ENCODE measurements around the gene RAC2.

The RAC2 gene

DNA sequence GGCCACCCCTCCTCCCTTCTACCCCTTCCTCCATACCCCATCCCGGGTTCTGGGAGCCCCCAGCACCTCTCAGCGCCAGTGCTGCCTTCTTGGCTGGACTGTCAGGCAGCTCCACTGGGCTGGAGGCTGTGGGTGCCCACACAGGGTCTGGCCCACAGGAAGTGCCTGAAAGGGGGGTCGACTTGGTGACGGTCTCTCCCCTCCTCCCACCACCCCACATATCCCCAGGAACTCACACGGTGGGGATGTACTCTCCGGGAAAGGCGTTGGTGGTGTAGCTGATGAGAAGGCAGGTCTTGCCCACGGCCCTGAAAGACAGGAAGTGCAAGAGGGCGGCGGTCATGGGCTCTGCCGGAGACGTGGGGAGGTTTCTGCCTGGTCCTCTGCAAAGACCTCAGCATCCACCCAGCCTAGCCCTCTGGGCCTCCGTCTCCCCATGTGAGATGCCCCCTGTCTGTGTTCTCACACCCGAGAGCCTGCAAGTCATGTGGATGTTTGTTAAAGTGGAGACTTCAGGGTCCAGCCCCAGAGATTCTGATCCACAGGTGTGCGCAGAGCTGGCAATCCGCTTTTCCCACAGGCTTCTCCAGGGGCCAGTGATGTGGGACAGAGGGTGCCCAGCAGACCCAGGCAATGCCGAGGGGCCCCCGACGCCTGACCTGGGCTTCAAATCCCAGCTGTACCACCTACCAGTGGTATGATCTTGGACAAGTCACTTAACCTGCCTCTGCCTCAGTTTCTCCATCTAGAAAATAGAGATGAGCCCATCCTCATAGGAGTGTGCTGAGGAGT lies 2.5 kb downstream of the RAC2 start:
- Histone ChIP-seq H2AFZ (ENCODE audit: low read length) (no peak overlapping the region), H3F3A (ENCODE audit: insufficient read depth, low read length) (0 out of 2 replicates have a peak, but pooled peaks cover 3% of the 10 kb centered on the region), H3K36me3 (ENCODE audit: insufficient read depth, low read length) (peaks cover 50% of the 10 kb centered on the region), H3K9me2 (ENCODE audit: low read depth, low read length) (no peaks in the 10 kb centered on the region), H3K9ac (ENCODE audit: low read length) (peak overlapping the region; percentile 91), H3K4me3 (ENCODE audit: low read depth, low read length, poor library complexity, severe bottlenecking) (peak overlapping the region; percentile 91), H3K27me3 (ENCODE audit: insufficient read depth, low read length) (no peaks in the 10 kb centered on the region), H3K79me2 (ENCODE audit: insufficient read depth, low read length) (peaks cover 8% of the 10 kb centered on the region; the same call in 1 of the 2 replicates), H3K4me2 (ENCODE audit: low read length) (peak overlapping the region; percentile 80), H4K20me1 (ENCODE audit: insufficient read depth, low read length) (no peaks in the 10 kb centered on the region), H3K27ac (ENCODE audit: low read depth, low read length, poor library complexity, severe bottlenecking) (peak overlapping the region; percentile 97), H3K9me3 (ENCODE audit: low read length) (no peaks in the 10 kb centered on the region), H3K4me1 (ENCODE audit: insufficient read depth, low read length, severe bottlenecking) (peaks cover 86% of the 10 kb centered on the region)
- TF ChIP-seq EZH2 (IDR thresholded peaks at IDR 0.05; ENCODE audit: borderline replicate concordance, low read length) (no peak), CTCF (IDR thresholded peaks at IDR 0.05; ENCODE audit: low read length) (no peak)

DNA sequence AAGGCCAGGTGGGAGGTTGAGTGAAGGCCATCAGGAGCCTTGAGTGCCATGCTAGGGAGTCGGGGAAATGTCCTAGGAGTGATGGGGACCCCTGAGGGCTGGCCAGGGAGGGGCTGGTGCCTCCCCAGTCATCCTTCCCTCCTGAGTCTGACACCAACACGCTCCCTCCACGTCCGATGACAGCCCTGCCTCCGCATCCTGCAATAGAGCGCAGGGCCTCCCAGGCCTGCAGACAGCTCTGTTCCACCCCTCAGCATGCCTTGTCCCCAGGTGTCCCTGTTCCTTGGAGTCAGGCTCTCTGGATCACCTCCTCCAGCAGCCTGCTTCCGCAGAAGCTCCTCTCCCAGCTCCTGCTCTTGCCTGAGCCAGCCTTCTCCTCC lies 3.1 kb downstream of the RAC2 start:
- H3K79me2 ChIP-seq (ENCODE audit: insufficient read depth, low read length) = peaks cover 8% of the 10 kb centered on the region; the same call in 1 of the 2 replicates
- no peak for TF ChIP-seq EZH2 (IDR thresholded peaks at IDR 0.05; ENCODE audit: borderline replicate concordance, low read length)
- no peak for TF ChIP-seq CTCF (IDR thresholded peaks at IDR 0.05; ENCODE audit: low read length)
- H3F3A ChIP-seq (ENCODE audit: insufficient read depth, low read length) = 0 out of 2 replicates have a peak, but pooled peaks cover 3% of the 10 kb centered on the region
- H3K9ac ChIP-seq (ENCODE audit: low read length) = peak overlapping the region; percentile 91; the same call in 1 of the 2 replicates
- peaks cover 56% of the 10 kb centered on the region for H3K36me3 ChIP-seq (ENCODE audit: insufficient read depth, low read length)
- H3K9me2 ChIP-seq (ENCODE audit: low read depth, low read length) = no peaks in the 10 kb centered on the region
- no peak overlapping the region for H2AFZ ChIP-seq (ENCODE audit: low read length)
- no peaks in the 10 kb centered on the region for H4K20me1 ChIP-seq (ENCODE audit: insufficient read depth, low read length)
- H3K4me3 ChIP-seq (ENCODE audit: low read depth, low read length, poor library complexity, severe bottlenecking) = peak overlapping the region; percentile 91
- peak overlapping the region; percentile 80 for H3K4me2 ChIP-seq (ENCODE audit: low read length)
- peak overlapping the region; percentile 97 for H3K27ac ChIP-seq (ENCODE audit: low read depth, low read length, poor library complexity, severe bottlenecking)
- H3K9me3 ChIP-seq (ENCODE audit: low read length) = no peaks in the 10 kb centered on the region
- no peaks in the 10 kb centered on the region for H3K27me3 ChIP-seq (ENCODE audit: insufficient read depth, low read length)
- peaks cover 89% of the 10 kb centered on the region for H3K4me1 ChIP-seq (ENCODE audit: insufficient read depth, low read length, severe bottlenecking)

DNA sequence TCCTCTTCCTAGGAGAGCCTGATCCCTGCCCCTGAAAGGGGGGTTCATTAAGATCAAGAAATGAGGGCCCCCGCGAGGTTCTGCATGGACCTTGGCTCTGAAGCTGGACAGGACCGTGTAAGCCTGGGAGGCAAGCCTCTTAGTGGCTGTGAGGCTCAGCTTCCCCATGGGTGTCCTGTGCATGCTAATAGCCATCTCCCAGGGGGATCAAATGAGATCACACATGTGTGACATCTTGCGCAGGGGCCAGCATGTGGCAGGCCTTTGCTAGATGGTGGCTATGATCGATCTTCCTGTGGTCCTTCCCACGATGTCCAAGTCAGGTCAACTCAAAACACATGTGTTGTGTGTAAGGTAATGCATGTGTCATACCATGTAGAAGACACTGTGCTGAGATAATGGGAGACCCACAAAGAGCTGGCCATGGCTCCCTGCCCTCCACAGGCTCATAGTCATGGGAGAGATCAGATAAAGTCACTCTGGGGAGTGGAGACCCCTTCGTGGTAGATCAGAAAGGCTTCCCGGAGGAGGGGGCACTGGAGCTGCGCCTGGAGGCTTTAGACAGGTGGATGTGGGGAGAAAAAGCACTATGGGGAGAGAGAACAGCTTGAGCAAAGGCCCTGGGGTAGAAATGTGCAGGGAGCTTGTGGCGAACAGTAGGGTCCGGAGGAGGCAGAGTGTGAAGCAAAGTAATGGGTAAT lies 3.7 kb downstream of the RAC2 start:
- no peaks in the 10 kb centered on the region for H3K27me3 ChIP-seq (ENCODE audit: insufficient read depth, low read length)
- H3K9me2 ChIP-seq (ENCODE audit: low read depth, low read length) = no peaks in the 10 kb centered on the region
- peaks cover 89% of the 10 kb centered on the region for H3K4me1 ChIP-seq (ENCODE audit: insufficient read depth, low read length, severe bottlenecking)
- peaks cover 8% of the 10 kb centered on the region; the same call in 1 of the 2 replicates for H3K79me2 ChIP-seq (ENCODE audit: insufficient read depth, low read length)
- H2AFZ ChIP-seq (ENCODE audit: low read length) = no peak overlapping the region
- H3K9me3 ChIP-seq (ENCODE audit: low read length) = no peaks in the 10 kb centered on the region
- H3K9ac ChIP-seq (ENCODE audit: low read length) = no peak overlapping the region
- peaks cover 62% of the 10 kb centered on the region for H3K36me3 ChIP-seq (ENCODE audit: insufficient read depth, low read length)
- TF ChIP-seq EZH2 (IDR thresholded peaks at IDR 0.05; ENCODE audit: borderline replicate concordance, low read length) (no peak), CTCF (IDR thresholded peaks at IDR 0.05; ENCODE audit: low read length) (no peak)
- H4K20me1 ChIP-seq (ENCODE audit: insufficient read depth, low read length) = no peaks in the 10 kb centered on the region
- H3K27ac ChIP-seq (ENCODE audit: low read depth, low read length, poor library complexity, severe bottlenecking) = no peak overlapping the region
- 0 out of 2 replicates have a peak, but pooled peaks cover 3% of the 10 kb centered on the region for H3F3A ChIP-seq (ENCODE audit: insufficient read depth, low read length)
- H3K4me2 ChIP-seq (ENCODE audit: low read length) = no peak overlapping the region
- no peak overlapping the region for H3K4me3 ChIP-seq (ENCODE audit: low read depth, low read length, poor library complexity, severe bottlenecking)
